Muscle of leg (tissue), 11 donors: ENCODE data around the gene HTR2B. TPM values are rescaled to one million over a fixed set of nuclear protein-coding genes. Genes with fewer than 3 reads are reported as not detected.
A peak's percentile ranks its signal among the peaks of the same experiment; 100 is the strongest.
"Not testable (repeated sequence)": the region's sequence is repeated elsewhere in the genome, so short reads cannot be mapped to it uniquely, and the experiment has no call there.

ENCODE experiments used
- DNase-seq: peaks from one replicate; pipeline ENCODE4 v3.0.0; 2013
- H3K27ac ChIP-seq: one replicate; pipeline ENCODE4 v1.5.1; 2013; ENCODE audit warnings: mild to moderate bottlenecking, low read length, control low read depth
- H3K27me3 ChIP-seq: one replicate; pipeline ENCODE4 v1.6.1; 2013; ENCODE audit warnings: low read length; ENCODE audit not compliant: control insufficient read depth, insufficient read depth
- H3K36me3 ChIP-seq: one replicate; pipeline ENCODE4 v1.6.1; 2013; ENCODE audit warnings: low read length; ENCODE audit not compliant: control insufficient read depth, insufficient read depth
- H3K4me1 ChIP-seq: one replicate; pipeline ENCODE4 v1.6.1; 2013; ENCODE audit warnings: low read length; ENCODE audit not compliant: control insufficient read depth, insufficient read depth
- H3K4me3 ChIP-seq: one replicate; pipeline ENCODE4 v1.5.1; 2013; ENCODE audit warnings: low read length, control low read depth
- H3K9me3 ChIP-seq: replicated peaks from 2 replicates; pipeline ENCODE4 v1.6.1; 2013; ENCODE audit warnings: low read depth, low read length; ENCODE audit not compliant: control insufficient read depth
- WGBS: methylation state at CpG from one replicate; pipeline ENCODE4 v1.1.5; 2013; ENCODE audit warnings: missing lambda C conversion rate; ENCODE audit not compliant: insufficient coverage; 5-methylcytosine and 5-hydroxymethylcytosine counted together
- polyA plus RNA-seq, 8 donors: library from polyadenylated mRNA; unstranded; fragments of 120-200 nt; gene quantifications; one replicate each; pipeline versions ENCODE4 v1.2.1 to v1.2.3, GENCODE V29; 2013; ENCODE audit warnings: inconsistent platforms in 1 of 8, low replicate concordance in 1 of 8; ENCODE audit not compliant: insufficient read length in 8 of 8, insufficient read depth in 1 of 8
- total RNA-seq: library from RNA; stranded (reverse); fragments of 120-200 nt; gene quantifications from one replicate; pipeline ENCODE4 v1.2.4, GENCODE V29; 2013

The HTR2B gene
- total and polyA plus RNA-seq, 9 donors, result 0.06 to 0.32 (median 0.22) TPM; not detected in 1

GRCh38 chr2:231161877-231162329 lies 37.1 kb upstream of the HTR2B start:
- peak; percentile 15 for DNase-seq
- 0% methylated on average over 1 of the region's 2 CpGs for WGBS
- Histone ChIP-seq H3K27ac (no peak overlapping the region), H3K36me3 (peaks cover 9% of the 10 kb centered on the region), H3K27me3 (no peaks in the 10 kb centered on the region), H3K9me3 (no peaks in the 10 kb centered on the region), H3K4me3 (no peak overlapping the region), H3K4me1 (no peaks in the 10 kb centered on the region)

- DNase-seq, result no peak
- peaks cover 9% of the 10 kb centered on the region for H3K36me3 ChIP-seq
- no peaks in the 10 kb centered on the region for H3K27me3 ChIP-seq
- H3K27ac ChIP-seq, result no peak overlapping the region
- H3K4me1 ChIP-seq, result no peaks in the 10 kb centered on the region
- WGBS, result 80% methylated on average over 1 of the region's 7 CpGs
- no peak overlapping the region for H3K4me3 ChIP-seq
- H3K9me3 ChIP-seq, result no peaks in the 10 kb centered on the region
Measured at GRCh38 chr2:231161252-231161839, 36.5 kb upstream of the HTR2B start.

- DNase-seq, result no peak
- H3K4me3 ChIP-seq, result no peak overlapping the region
- no peaks in the 10 kb centered on the region for H3K9me3 ChIP-seq
- no peak overlapping the region for H3K27ac ChIP-seq
- H3K36me3 ChIP-seq, result peaks cover 5% of the 10 kb centered on the region
- 97% methylated on average over 4 of the region's 5 CpGs for WGBS
- H3K27me3 ChIP-seq, result no peaks in the 10 kb centered on the region
- no peaks in the 10 kb centered on the region for H3K4me1 ChIP-seq
Measured at GRCh38 chr2:231160701-231161100, 35.9 kb upstream of the HTR2B start.

GRCh38 chr2:231159306-231159705 lies 34.5 kb upstream of the HTR2B start:
- H3K27me3 ChIP-seq, result no peaks in the 10 kb centered on the region
- H3K27ac ChIP-seq, result no peak overlapping the region
- H3K4me1 ChIP-seq, result no peaks in the 10 kb centered on the region
- no peak overlapping the region for H3K4me3 ChIP-seq
- no peaks in the 10 kb centered on the region for H3K9me3 ChIP-seq
- DNase-seq, result no peak
- peaks cover 5% of the 10 kb centered on the region for H3K36me3 ChIP-seq

DNA sequence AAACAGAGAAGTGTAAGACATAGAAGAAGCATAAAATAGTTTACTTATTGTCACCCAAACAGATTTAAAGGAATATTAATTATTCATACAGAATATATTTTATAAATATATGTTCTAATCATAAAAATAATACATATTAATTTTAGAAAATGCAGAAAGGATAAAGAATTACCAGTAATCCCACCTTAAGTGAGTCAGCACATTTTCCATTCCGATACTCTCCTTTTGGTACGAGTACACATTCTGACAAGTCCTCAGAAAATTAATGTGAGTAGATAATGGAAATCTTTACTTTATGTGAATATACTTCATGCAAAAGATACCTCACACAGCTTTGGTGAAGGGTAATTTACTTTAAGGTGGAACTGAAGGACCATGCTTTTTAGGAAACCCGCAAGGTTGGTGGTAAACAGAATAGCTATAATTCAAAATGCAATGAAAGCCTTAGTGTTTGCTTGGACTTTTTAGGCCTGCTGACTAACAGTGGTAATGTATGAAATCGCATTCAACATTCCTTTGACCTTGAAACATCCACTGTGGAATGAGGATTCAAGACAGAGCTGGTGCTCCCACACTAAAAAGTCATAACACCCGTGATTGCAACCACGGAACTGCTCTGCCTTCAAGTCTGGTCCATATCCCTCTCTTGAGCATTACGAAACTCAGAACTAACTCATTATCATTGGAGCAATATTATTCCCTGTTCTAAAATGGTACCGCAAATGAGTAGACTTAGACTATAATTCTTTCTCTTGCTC lies 28.1 kb upstream of the HTR2B start:
- Histone ChIP-seq H3K9me3 (no peaks in the 10 kb centered on the region), H3K4me1 (no peaks in the 10 kb centered on the region), H3K4me3 (no peak overlapping the region), H3K36me3 (peaks cover 18% of the 10 kb centered on the region), H3K27ac (no peak overlapping the region), H3K27me3 (no peaks in the 10 kb centered on the region)
- no peak for DNase-seq
- 100% methylated on average over 4 of the region's 8 CpGs for WGBS

DNA sequence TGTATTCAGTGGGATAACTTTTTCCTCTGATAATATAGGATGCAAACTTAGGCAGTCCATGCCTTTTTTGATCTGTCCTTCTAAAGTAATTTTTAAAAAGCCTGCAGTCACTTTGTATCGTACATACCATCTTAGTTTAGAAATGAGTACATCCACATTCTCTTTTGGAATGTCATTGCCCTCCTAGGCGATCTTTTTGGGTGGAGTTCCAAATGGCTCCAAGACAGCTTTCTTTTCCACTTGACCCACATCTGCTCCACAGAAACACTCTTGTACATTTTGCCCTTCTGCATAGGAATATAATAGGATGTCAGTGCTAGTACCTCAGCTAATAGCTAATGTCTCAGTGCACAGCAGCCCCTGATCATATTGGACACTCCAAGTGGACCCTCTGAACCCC lies 21.8 kb upstream of the HTR2B start:
- Histone ChIP-seq H3K4me3 (no peak overlapping the region), H3K27me3 (no peaks in the 10 kb centered on the region), H3K36me3 (peaks cover 16% of the 10 kb centered on the region), H3K27ac (no peak overlapping the region), H3K4me1 (no peaks in the 10 kb centered on the region), H3K9me3 (no peaks in the 10 kb centered on the region)
- no peak for DNase-seq
- 83% methylated on average over 1 of the region's 2 CpGs for WGBS

DNA sequence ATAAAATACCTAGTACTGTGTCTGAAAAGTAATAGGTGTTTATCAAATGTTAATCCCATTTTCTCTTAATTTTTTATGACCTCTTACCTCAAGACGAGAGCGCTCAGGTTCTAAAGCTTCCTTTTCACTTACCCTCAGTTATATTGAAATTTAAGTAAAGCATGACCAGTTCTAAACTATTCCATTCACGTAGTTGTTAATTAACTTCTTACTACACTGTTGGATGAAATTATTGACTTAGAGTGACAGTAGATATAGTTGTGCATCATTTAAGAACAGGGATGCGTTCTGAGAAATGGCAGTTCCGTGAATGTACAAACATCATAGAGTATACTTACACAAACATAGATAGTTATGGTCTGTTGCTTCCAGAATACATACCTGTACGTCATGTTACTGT lies 20.1 kb upstream of the HTR2B start:
- WGBS, result no CpG with 5 or more reads among the region's 6 CpGs
- Histone ChIP-seq H3K27ac (no peak overlapping the region), H3K36me3 (peaks cover 16% of the 10 kb centered on the region), H3K4me3 (no peak overlapping the region), H3K9me3 (no peaks in the 10 kb centered on the region), H3K27me3 (no peaks in the 10 kb centered on the region), H3K4me1 (no peaks in the 10 kb centered on the region)
- no peak for DNase-seq

- not testable (repeated sequence) for H3K9me3 ChIP-seq, DNase-seq, H3K27ac ChIP-seq, H3K4me3 ChIP-seq, H3K4me1 ChIP-seq, H3K27me3 ChIP-seq, H3K36me3 ChIP-seq
- WGBS, result 98% methylated on average over 6 of the region's 8 CpGs
Measured at GRCh38 chr2:231140808-231141207, 16.0 kb upstream of the HTR2B start.

- Histone ChIP-seq H3K4me1 (peaks cover 5% of the 10 kb centered on the region), H3K36me3 (no peaks in the 10 kb centered on the region), H3K4me3 (no peak overlapping the region), H3K27me3 (no peaks in the 10 kb centered on the region), H3K27ac (no peak overlapping the region), H3K9me3 (no peaks in the 10 kb centered on the region)
- DNase-seq, result no peak
Measured at GRCh38 chr2:231139796-231140195, 15.0 kb upstream of the HTR2B start.

DNA sequence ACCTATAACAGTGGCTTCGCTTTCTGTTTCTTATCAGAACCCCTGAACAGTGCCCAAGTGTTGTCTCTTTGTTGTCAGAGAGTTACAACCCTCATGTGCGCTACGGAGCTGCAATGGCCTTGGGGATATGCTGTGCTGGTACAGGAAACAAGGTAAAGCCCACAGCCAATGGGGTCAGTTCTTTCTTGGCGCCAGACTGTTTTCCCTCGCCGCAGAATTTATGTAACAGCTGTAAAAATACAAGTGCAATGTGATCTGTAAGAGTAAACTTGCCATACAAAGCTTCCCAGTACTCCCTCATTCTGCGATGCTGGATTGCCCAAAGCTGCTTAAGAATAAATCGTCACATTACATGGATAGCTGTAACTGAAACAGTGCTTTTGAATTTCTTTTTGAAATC lies 13.9 kb upstream of the HTR2B start:
- peak; percentile 63 for DNase-seq
- H3K36me3 ChIP-seq, result no peaks in the 10 kb centered on the region
- no peak overlapping the region for H3K4me3 ChIP-seq
- H3K27me3 ChIP-seq, result no peaks in the 10 kb centered on the region
- 37% methylated on average over 3 of the region's 8 CpGs for WGBS
- no peaks in the 10 kb centered on the region for H3K9me3 ChIP-seq
- no peak overlapping the region for H3K27ac ChIP-seq
- peaks cover 5% of the 10 kb centered on the region for H3K4me1 ChIP-seq
